Gastroesophageal sphincter (tissue), 4 donors: ENCODE measurements around the gene OR56B1. TPM values are rescaled to one million over a fixed set of nuclear protein-coding genes. Genes with fewer than 3 reads are reported as not detected.

ENCODE experiments used
- ATAC-seq: fragments of 150-250 bp; one replicate; pipeline ENCODE4 v1.9.1; 2016; ENCODE audit warnings: mild to moderate bottlenecking, moderate library complexity
- H3K27ac ChIP-seq, 4 donors: fragments of 200-600 bp; sonication (generic) in 3 of 4; 1 replicate in 3 of 4; 2 replicates in 1 of 4; pipeline ENCODE4 v1.5.1; 2016 to 2019
- H3K27me3 ChIP-seq: fragments of 200-600 bp; sonication (generic); one replicate; pipeline ENCODE4 v1.5.1; 2019
- H3K36me3 ChIP-seq, 2 donors: fragments of 200-600 bp; sonication (generic); one replicate each; pipeline ENCODE4 v1.5.1; 2019; ENCODE audit warnings: control low read depth in 1 of 2
- H3K4me1 ChIP-seq, 3 donors: fragments of 200-600 bp; sonication (generic); 1 replicate in 2 of 3; 2 replicates in 1 of 3; pipeline ENCODE4 v1.5.1; 2016 to 2019; ENCODE audit warnings: control low read depth in 2 of 3
- H3K4me3 ChIP-seq, 2 donors: fragments of 200-600 bp; sonication (generic); one replicate each; pipeline ENCODE4 v1.5.1; 2019; ENCODE audit warnings: mild to moderate bottlenecking in 1 of 2, moderate library complexity in 1 of 2
- H3K9me3 ChIP-seq, 3 donors: fragments of 200-600 bp; sonication (generic); one replicate each; pipeline ENCODE4 v1.5.1; 2017 to 2019; ENCODE audit warnings: control low read depth in 2 of 3
- CTCF ChIP-seq, 4 experiments: fragments of 200-600 bp in 2 of 4; fragments of 450-650 bp in 2 of 4; sonication (generic) in 1 of 4; IDR thresholded peaks; one replicate each; pipeline ENCODE4 v1.5.1; 2017 to 2019; ENCODE audit warnings: antibody characterized with exemption in 4 of 4, mild to moderate bottlenecking in 2 of 4, moderate library complexity in 2 of 4
- EP300 ChIP-seq: sonication (generic); formaldehyde crosslinking; IDR thresholded peaks from one replicate; pipeline ENCODE4 v1.6.1; 2017; ENCODE audit warnings: antibody characterized with exemption, mild to moderate bottlenecking
- POLR2A ChIP-seq, 2 donors: fragments of 450-650 bp; IDR thresholded peaks; one replicate each; pipeline ENCODE4 v1.6.1; 2017; ENCODE audit warnings: antibody characterized with exemption in 2 of 2, mild to moderate bottlenecking in 2 of 2, moderate library complexity in 1 of 2
- POLR2AphosphoS5 ChIP-seq: sonication (generic); formaldehyde crosslinking; IDR thresholded peaks from one replicate; pipeline ENCODE4 v1.6.1; 2017; ENCODE audit warnings: antibody characterized with exemption
- WGBS, 2 donors: methylation state at CpG; one replicate each; pipeline ENCODE4 v1.1.5; 2018; ENCODE audit warnings: low coverage in 1 of 2; 5-methylcytosine and 5-hydroxymethylcytosine counted together
- total RNA-seq, 4 donors: library from RNA; depleted of rRNA; stranded (reverse); fragments of >200 nt; gene quantifications; one replicate each; pipeline ENCODE4 v1.1.0, GENCODE V29; 2016

OR56B1 gene
- total RNA-seq, 4 donors from 2014 or later, result 0.13 to 0.19 TPM; not detected in 2

- peaks cover 0 to 84% of the 10 kb centered on the region in 2 donors for H3K36me3 ChIP-seq
- no peak for ATAC-seq
These were observed 35.7 kb upstream of the OR56B1 start for GRCh38 chr11:5700421-5701054.

GRCh38 chr11:5701055-5701577 is 35.1 kb upstream of the OR56B1 start:
- TF ChIP-seq CTCF (IDR thresholded peaks at IDR 0.05) (no peak), POLR2AphosphoS5 (no peak), EP300 (no peak), POLR2A (IDR thresholded peaks at IDR 0.05) (no peak)
- ATAC-seq, result no peak
- Histone ChIP-seq H3K4me1 (peaks cover 0 to 6% (median 0%) of the 10 kb centered on the region in 3 donors), H3K9me3 (no peaks in the 10 kb centered on the region), H3K36me3 (peaks cover 0 to 84% of the 10 kb centered on the region in 2 donors), H3K27ac (no peak overlapping the region), H3K27me3 (no peaks in the 10 kb centered on the region), H3K4me3 (no peak overlapping the region)
- whole genome bisulfite sequencing, 2 donors, result 59 to 80% methylated on average over 3 of the region's 3 CpGs

More at GRCh38 chr11:5700421-5701054, 35.7 kb upstream of the OR56B1 start:
- Histone ChIP-seq H3K4me1 (peaks cover 0 to 12% (median 0%) of the 10 kb centered on the region in 3 donors), H3K4me3 (no peak overlapping the region), H3K27me3 (no peaks in the 10 kb centered on the region), H3K27ac (no peak overlapping the region), H3K9me3 (no peaks in the 10 kb centered on the region)
- 90% methylated on average over 8 of the region's 10 CpGs; no CpG with 5 or more reads in 1 of the 2 donors for WGBS, 2 donors
- TF ChIP-seq CTCF (IDR thresholded peaks at IDR 0.05), result no peak
- no peak for TF ChIP-seq POLR2A (IDR thresholded peaks at IDR 0.05)
- TF ChIP-seq EP300, result no peak
- TF ChIP-seq POLR2AphosphoS5, result no peak

GRCh38 chr11:5703741-5704536 is 32.3 kb upstream of the OR56B1 start:
- H3K36me3 ChIP-seq, result peaks cover 0 to 83% of the 10 kb centered on the region in 2 donors
- no peaks in the 10 kb centered on the region for H3K9me3 ChIP-seq
- ATAC-seq, result no peak
- no peak overlapping the region for H3K27ac ChIP-seq
- no peaks in the 10 kb centered on the region for H3K4me1 ChIP-seq
- no peak overlapping the region for H3K4me3 ChIP-seq
- 67 to 73% methylated on average over 2 of the region's 2 CpGs for WGBS, 2 donors
- no peaks in the 10 kb centered on the region for H3K27me3 ChIP-seq
- TF ChIP-seq POLR2A (IDR thresholded peaks at IDR 0.05) (no peak), EP300 (no peak), CTCF (IDR thresholded peaks at IDR 0.05) (no peak), POLR2AphosphoS5 (no peak)

DNA sequence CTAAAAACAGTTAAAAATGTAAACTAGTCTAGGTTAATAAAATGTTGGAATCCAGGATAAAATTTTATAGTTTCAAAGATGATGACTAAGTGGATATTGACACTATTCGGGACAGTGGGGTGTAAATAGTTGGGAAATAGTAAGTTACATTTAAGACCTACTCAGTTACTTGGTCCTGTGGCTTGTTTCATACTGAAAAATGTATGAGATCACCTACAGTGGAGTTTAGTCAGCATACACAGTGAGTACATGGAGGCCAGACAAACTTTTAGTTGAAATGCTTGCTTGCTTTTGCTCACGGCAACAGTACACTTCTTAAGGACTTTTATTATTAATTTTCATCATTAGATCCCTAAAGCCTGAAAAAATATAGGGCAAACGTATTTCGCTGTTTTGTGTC is 30.6 kb upstream of the OR56B1 start:
- Histone ChIP-seq H3K4me3 (no peak overlapping the region), H3K9me3 (no peaks in the 10 kb centered on the region), H3K36me3 (peaks cover 0 to 85% of the 10 kb centered on the region in 2 donors), H3K27ac (no peak overlapping the region), H3K27me3 (no peaks in the 10 kb centered on the region), H3K4me1 (no peaks in the 10 kb centered on the region)
- ATAC-seq, result no peak
- 87 to 97% methylated on average over 4 of the region's 4 CpGs for WGBS, 2 donors
- no peak for TF ChIP-seq POLR2A (IDR thresholded peaks at IDR 0.05)
- TF ChIP-seq CTCF (IDR thresholded peaks at IDR 0.05), result no peak
- TF ChIP-seq EP300, result no peak
- TF ChIP-seq POLR2AphosphoS5, result no peak
